Epithelial cell of proximal tubule (primary cell): Measurements from ENCODE around the gene CWF19L1. TPM values are rescaled to one million over a fixed set of nuclear protein-coding genes. Genes with fewer than 3 reads are reported as not detected.

Experiments used
- DNase-seq: peaks from one replicate; pipeline ENCODE4 v3.0.0-alpha.2; 2011; ENCODE audit warnings: low read depth
- H3K4me3 ChIP-seq: 2 replicates; pipeline ENCODE4 v1.5.1; 2011; ENCODE audit warnings: low read depth, mild to moderate bottlenecking, low read length
- CTCF ChIP-seq: conservative IDR thresholded peaks from 2 replicates; pipeline ENCODE4 v1.5.1; 2012; ENCODE audit warnings: low read depth, mild to moderate bottlenecking, low read length
- total RNA-seq: library from RNA; depleted of rRNA; stranded (reverse); fragments of >200 nt; gene quantifications from 2 replicates; pipeline ENCODE4 v1.2.3, GENCODE V29; 2015

The CWF19L1 gene
- total RNA-seq, 1 donor from 2014 or later: 27.7 TPM

- H3K4me3 ChIP-seq: no peak overlapping the region
- no peak for TF ChIP-seq CTCF
- DNase-seq: no peak
Observed at GRCh38 chr10:100253041-100253440, 14.4 kb downstream of the CWF19L1 start.

GRCh38 chr10:100248820-100249219 lies 18.6 kb downstream of the CWF19L1 start:
- H3K4me3 ChIP-seq: no peak overlapping the region
- no peak for TF ChIP-seq CTCF
- DNase-seq: no peak

GRCh38 chr10:100245484-100246220 lies 21.8 kb downstream of the CWF19L1 start:
- no peak overlapping the region for H3K4me3 ChIP-seq
- DNase-seq: no peak
- no peak for TF ChIP-seq CTCF

GRCh38 chr10:100239851-100240250 lies 27.6 kb downstream of the CWF19L1 start:
- no peak for TF ChIP-seq CTCF
- no peak for DNase-seq
- H3K4me3 ChIP-seq: no peak overlapping the region

- H3K4me3 ChIP-seq: no peak overlapping the region
- DNase-seq: no peak
- no peak for TF ChIP-seq CTCF
Observed at GRCh38 chr10:100238429-100238828, 29.0 kb downstream of the CWF19L1 start.

GRCh38 chr10:100232101-100232500 lies 35.3 kb downstream of the CWF19L1 start:
- no peak for DNase-seq
- no peak overlapping the region for H3K4me3 ChIP-seq
- TF ChIP-seq CTCF: no peak

- DNase-seq: no peak
Observed at GRCh38 chr10:100229819-100230422, 37.5 kb downstream of the CWF19L1 start.

More at GRCh38 chr10:100229819-100230422, 37.5 kb downstream of the CWF19L1 start:
- TF ChIP-seq CTCF: no peak
- peak overlapping the region; percentile 80 for H3K4me3 ChIP-seq
